GM12873 (cell line): ENCODE results near the gene CBLB.

ENCODE experiments used
- CTCF ChIP-seq: IDR thresholded peaks from 2 replicates; pipeline ENCODE4 v1.5.1; 2012; ENCODE audit warnings: low read depth, mild to moderate bottlenecking, moderate library complexity, low read length, control low read depth; ENCODE audit not compliant: insufficient read depth; ENCODE audit errors: missing control alignments

The CBLB gene

GRCh38 chr3:105714453-105714852 is 154.4 kb downstream of the CBLB start:
- no peak for TF ChIP-seq CTCF

- no peak for TF ChIP-seq CTCF
Measured at GRCh38 chr3:105708980-105709379, 159.8 kb downstream of the CBLB start.

GRCh38 chr3:105707009-105707408 is 161.8 kb downstream of the CBLB start:
- no peak for TF ChIP-seq CTCF

- TF ChIP-seq CTCF: no peak
Measured at GRCh38 chr3:105704726-105705410, 163.9 kb downstream of the CBLB start.

GRCh38 chr3:105700575-105700974 is 168.2 kb downstream of the CBLB start:
- TF ChIP-seq CTCF: no peak

GRCh38 chr3:105691633-105692032 is 177.2 kb downstream of the CBLB start:
- no peak for TF ChIP-seq CTCF

GRCh38 chr3:105691053-105691452 is 177.8 kb downstream of the CBLB start:
- no peak for TF ChIP-seq CTCF

GRCh38 chr3:105688821-105689220 is 180.0 kb downstream of the CBLB start:
- TF ChIP-seq CTCF: no peak
